ENCODE data around the gene EYA3.

The EYA3 gene

DNA sequence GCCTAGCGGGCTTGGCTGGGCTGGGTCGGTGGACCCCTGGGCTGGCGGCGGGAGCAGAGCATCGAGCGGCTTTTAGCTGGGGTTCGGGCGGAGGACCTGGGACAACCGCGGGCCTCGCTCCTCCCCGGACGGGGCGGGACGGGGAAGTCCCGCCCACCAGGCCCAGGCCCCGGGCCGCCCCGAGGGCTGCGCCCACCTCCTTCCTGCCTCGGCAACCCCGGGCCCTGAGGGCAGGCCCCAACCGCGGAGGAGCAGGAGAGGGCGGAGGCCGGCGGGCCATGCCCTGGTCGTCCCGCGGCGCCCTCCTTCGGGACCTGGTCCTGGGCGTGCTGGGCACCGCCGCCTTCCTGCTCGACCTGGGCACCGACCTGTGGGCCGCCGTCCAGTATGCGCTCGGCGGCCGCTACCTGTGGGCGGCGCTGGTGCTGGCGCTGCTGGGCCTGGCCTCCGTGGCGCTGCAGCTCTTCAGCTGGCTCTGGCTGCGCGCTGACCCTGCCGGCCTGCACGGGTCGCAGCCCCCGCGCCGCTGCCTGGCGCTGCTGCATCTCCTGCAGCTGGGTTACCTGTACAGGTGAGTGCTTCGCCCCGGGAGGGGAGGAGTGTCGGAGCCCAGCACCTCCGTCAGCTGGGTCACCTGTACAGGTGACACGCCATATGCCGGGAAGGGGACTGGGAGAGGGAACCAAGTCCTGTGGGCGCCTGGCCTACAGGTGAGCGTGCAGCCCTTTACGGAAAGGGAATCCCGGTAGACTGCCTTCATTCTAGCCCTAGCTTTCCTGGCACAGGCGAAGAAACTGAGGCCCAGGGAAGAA lies 128.4 kb downstream of the EYA3 start, which contains the start of gene XKR8:
Gene XKR8 (plus strand): TSS at position 182 of the 812 bp plus-strand sequence. CDS start 97 bp downstream, at position 279.
- TF ChIP-seq, protein P1, sequence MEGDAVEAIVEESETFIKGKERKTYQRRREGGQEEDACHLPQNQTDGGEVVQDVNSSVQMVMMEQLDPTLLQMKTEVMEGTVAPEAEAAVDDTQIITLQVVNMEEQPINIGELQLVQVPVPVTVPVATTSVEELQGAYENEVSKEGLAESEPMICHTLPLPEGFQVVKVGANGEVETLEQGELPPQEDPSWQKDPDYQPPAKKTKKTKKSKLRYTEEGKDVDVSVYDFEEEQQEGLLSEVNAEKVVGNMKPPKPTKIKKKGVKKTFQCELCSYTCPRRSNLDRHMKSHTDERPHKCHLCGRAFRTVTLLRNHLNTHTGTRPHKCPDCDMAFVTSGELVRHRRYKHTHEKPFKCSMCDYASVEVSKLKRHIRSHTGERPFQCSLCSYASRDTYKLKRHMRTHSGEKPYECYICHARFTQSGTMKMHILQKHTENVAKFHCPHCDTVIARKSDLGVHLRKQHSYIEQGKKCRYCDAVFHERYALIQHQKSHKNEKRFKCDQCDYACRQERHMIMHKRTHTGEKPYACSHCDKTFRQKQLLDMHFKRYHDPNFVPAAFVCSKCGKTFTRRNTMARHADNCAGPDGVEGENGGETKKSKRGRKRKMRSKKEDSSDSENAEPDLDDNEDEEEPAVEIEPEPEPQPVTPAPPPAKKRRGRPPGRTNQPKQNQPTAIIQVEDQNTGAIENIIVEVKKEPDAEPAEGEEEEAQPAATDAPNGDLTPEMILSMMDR (IDR thresholded peaks at IDR 0.05; ENCODE audit: low read depth, low read length) = peak; percentile 25
- DNase-seq (ENCODE audit: extremely low read depth, low read depth) = no peak

DNA sequence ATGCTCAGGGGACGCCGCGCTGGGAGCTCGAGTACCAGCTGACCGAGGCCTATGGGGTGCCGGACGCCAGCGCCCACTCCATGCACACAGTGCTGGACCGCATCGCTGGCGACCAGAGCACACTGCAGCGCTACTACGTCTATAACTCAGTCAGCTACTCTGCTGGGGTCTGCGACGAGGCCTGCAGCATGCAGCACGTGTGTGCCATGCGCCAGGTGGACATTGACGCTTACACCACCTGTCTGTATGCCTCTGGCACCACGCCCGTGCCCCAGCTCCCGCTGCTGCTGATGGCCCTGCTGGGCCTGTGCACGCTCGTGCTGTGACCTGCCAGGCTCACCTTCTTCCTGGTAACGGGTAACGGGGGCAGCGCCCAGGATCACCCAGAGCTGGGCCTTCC lies 129.9 kb downstream of the EYA3 start:
- DNase-seq (ENCODE audit: extremely low read depth, low read depth) = no peak
- TF ChIP-seq, protein P1 (IDR thresholded peaks at IDR 0.05; ENCODE audit: low read depth, low read length) = no peak

DNA sequence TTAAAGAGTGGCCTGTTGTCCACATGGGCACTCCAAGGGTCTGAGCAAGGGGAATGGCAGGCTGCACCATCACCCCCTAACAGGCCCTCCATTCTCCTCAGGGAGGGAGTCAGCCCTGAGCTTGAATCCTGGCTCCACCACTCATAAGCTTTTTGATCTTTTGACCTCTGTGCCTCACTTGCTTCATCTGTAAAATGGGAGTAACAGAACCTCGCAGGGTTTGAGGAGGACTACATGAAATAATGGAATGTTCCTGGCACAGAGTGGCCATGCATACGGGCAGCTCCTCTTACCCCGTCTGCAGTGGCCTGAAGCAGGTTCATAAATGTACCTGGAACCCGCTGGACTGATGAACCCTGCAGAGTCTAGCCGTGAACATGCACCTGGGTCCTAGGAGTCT lies 130.8 kb downstream of the EYA3 start:
- no peak for DNase-seq (ENCODE audit: extremely low read depth, low read depth)
- TF ChIP-seq, protein P1 (IDR thresholded peaks at IDR 0.05; ENCODE audit: low read depth, low read length) = no peak

DNA sequence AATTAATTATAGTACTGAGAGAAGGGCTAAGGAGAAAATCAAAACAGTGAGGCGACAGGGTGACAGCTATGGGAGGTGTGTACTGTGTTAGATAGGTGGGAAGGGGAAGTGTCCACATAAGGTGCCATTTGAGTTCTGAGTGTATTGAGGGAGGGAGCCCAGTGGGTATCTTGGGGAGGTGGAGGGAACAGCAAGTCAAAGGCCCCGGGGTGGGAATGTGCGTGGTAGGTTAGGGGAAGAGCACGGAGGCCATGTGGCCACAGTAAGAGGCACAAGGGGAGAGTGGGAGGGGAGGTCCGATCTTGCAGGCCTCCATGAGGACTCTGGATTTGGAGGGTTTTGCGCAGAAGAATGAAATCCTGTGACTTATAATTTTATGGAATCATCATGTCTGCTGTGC lies 131.6 kb downstream of the EYA3 start:
- TF ChIP-seq, protein P1 (IDR thresholded peaks at IDR 0.05; ENCODE audit: low read depth, low read length) = no peak
- DNase-seq (ENCODE audit: extremely low read depth, low read depth) = no peak

DNA sequence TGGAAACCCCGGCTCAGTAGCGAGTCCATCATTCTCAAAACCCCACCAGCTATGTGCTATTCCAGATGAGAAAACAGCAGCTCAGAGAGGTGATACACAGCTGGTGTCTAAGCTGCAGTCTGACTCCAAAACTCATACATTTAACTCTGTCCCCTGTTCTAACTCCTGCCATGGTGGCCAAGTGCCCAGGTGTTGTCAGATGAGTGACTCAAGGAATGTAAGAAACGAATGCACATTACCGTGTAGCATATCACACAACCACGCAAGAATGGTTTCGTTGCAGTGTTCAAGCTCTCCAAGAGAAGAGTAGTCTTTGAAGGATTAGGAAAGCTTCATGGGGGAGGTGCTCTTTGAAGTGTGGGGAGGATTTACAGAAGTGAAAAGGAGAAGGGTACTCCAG lies 133.3 kb downstream of the EYA3 start:
- TF ChIP-seq, protein P1 (IDR thresholded peaks at IDR 0.05; ENCODE audit: low read depth, low read length) = no peak
- DNase-seq (ENCODE audit: extremely low read depth, low read depth) = no peak

DNA sequence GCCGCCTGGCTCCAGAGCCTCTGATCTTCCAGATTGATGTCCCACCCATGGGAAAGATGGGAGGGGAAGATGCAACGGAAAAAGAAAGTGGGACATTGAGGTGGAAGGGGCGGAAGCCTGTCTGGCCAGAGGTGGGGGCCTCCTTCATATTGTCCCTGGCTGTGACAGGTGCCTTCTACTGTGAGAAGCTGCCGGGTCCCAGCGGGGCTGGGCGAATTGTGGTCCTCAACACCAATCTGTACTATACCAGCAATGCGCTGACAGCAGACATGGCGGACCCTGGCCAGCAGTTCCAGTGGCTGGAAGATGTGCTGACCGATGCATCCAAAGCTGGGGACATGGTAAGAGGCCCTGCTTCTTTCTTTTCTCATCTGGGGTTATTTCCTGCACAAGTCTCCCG lies 134.2 kb downstream of the EYA3 start:
- TF ChIP-seq, protein P1 (IDR thresholded peaks at IDR 0.05; ENCODE audit: low read depth, low read length) = no peak
- DNase-seq (ENCODE audit: extremely low read depth, low read depth) = no peak

DNA sequence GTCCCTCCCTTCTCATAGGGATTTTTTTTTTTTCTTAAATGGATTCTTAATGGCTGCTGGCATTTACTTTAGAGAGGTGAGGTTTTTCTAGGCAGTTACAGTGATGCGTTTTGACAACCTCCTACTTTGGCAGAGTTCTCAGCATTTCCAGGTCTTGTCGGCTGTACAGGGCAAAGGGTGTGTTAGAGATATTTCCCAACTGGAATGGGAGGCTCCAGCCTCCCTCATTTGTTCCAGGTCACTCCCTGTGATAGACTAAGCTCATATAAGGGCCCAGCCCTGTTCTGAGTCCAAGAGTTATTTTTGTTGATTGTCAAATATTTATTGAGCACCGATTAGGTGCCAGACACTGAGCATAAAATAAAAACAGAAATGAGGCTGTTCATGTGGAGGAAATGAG lies 136.3 kb downstream of the EYA3 start:
- TF ChIP-seq, protein P1 (IDR thresholded peaks at IDR 0.05; ENCODE audit: low read depth, low read length) = no peak
- no peak for DNase-seq (ENCODE audit: extremely low read depth, low read depth)

Measured in AG09319 (cell line).